ENCODE measurements around the gene EHBP1L1.

DNA sequence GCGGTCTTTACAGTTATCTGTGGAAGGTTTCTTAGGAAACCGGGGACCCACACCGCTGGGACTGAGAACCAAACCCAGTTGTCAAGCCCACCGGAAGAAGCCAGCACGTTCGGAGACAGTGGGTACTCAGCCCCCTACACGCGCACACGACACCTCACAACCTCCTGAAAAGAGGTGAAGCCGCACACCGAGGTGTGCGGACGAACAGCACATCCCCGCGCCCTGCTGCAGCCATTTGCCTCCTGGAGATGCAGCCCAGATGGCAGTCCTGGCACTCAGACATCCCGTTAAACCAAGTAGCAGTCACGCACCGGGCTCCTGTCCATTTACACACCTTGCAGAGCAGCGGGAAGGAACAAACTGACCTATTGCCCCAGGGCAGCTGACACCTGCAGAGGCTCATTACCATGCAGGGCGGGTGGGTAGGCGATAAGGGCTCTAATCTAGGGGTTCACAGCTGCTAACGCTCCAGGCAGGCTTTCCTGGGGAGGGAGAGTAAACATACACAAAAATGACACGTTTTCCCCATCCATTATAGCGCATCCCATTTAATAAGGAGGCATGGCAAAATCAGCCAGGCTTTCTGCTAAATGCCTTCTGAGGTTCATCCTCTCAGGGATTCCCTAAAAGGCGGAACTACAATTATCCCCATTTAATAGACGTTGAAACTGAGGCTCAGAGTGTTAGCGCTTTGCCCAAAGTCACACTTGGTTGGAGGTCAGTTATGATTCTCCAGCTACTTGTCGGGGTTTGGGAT lies 864 bp upstream of the EHBP1L1 start:
- no peak for TF ChIP-seq EZH2 (IDR thresholded peaks at IDR 0.05; ENCODE audit: low read length)
- TF ChIP-seq, protein P1, sequence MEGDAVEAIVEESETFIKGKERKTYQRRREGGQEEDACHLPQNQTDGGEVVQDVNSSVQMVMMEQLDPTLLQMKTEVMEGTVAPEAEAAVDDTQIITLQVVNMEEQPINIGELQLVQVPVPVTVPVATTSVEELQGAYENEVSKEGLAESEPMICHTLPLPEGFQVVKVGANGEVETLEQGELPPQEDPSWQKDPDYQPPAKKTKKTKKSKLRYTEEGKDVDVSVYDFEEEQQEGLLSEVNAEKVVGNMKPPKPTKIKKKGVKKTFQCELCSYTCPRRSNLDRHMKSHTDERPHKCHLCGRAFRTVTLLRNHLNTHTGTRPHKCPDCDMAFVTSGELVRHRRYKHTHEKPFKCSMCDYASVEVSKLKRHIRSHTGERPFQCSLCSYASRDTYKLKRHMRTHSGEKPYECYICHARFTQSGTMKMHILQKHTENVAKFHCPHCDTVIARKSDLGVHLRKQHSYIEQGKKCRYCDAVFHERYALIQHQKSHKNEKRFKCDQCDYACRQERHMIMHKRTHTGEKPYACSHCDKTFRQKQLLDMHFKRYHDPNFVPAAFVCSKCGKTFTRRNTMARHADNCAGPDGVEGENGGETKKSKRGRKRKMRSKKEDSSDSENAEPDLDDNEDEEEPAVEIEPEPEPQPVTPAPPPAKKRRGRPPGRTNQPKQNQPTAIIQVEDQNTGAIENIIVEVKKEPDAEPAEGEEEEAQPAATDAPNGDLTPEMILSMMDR (optimal IDR thresholded peaks at IDR 0.05 in 1 of 3, IDR thresholded peaks at IDR 0.05 in 1 of 3, conservative IDR thresholded peaks at IDR 0.05 in 1 of 3; ENCODE audit: extremely low read depth in 1 of 3, insufficient read depth in 2 of 3, low read length in 3 of 3) = no peak
